ENCODE data around the gene FAM124B.
A peak's percentile ranks its signal among the peaks of the same experiment; 100 is the strongest.

DNA sequence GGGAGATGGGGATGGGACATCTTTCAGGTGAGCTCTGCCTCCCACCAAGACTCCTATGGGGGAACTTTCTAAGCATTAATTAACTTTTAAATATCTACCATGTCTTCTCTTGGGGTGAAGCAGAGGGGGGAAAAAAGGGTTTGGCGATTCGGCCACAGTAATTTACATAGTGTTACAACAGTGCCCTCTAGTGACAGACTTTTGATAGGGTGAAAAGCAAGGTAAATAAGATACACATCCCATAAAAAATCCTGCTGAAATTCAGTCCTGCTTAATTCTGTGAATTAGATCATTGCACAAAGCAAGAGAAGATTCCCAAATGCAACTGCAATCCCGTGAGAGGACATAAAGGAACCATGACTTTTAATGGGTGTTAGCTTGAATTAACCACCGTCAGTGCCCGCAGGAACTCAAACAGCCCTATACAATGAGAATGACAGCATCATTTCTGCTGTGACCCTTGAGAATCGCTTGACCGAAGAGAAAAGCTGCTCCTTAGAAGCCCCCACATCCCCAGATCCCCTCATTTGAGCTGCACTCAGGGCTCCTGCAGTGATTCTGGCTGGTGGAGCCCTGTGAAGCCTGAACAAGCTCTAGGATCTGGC, 32.8 kb downstream of the FAM124B start:
- TF ChIP-seq, protein P1, sequence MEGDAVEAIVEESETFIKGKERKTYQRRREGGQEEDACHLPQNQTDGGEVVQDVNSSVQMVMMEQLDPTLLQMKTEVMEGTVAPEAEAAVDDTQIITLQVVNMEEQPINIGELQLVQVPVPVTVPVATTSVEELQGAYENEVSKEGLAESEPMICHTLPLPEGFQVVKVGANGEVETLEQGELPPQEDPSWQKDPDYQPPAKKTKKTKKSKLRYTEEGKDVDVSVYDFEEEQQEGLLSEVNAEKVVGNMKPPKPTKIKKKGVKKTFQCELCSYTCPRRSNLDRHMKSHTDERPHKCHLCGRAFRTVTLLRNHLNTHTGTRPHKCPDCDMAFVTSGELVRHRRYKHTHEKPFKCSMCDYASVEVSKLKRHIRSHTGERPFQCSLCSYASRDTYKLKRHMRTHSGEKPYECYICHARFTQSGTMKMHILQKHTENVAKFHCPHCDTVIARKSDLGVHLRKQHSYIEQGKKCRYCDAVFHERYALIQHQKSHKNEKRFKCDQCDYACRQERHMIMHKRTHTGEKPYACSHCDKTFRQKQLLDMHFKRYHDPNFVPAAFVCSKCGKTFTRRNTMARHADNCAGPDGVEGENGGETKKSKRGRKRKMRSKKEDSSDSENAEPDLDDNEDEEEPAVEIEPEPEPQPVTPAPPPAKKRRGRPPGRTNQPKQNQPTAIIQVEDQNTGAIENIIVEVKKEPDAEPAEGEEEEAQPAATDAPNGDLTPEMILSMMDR (IDR thresholded peaks at IDR 0.05), result peak; percentile 51 to 81 (median 65)
- no peak for TF ChIP-seq POLR2A (IDR thresholded peaks at IDR 0.05)

Measured in heart left ventricle (tissue), 13 donors.